Esophagus muscularis mucosa (tissue), 4 donors: ENCODE data around the gene CELF4.

Experiments
- CTCF ChIP-seq, 3 experiments: fragments of 200-600 bp in 2 of 3; fragments of 450-650 bp in 1 of 3; sonication (generic) in 2 of 3; IDR thresholded peaks; one replicate each; pipeline ENCODE4 v1.5.1; 2017 to 2019; ENCODE audit warnings: antibody characterized with exemption in 3 of 3, mild to moderate bottlenecking in 2 of 3, moderate library complexity in 1 of 3
- EP300 ChIP-seq: sonication (generic); formaldehyde crosslinking; IDR thresholded peaks from one replicate; pipeline ENCODE4 v1.6.1; 2017; ENCODE audit warnings: antibody characterized with exemption
- POLR2A ChIP-seq: fragments of 450-650 bp; IDR thresholded peaks from one replicate; pipeline ENCODE4 v1.6.1; 2017; ENCODE audit warnings: antibody characterized with exemption, moderate library complexity, mild to moderate bottlenecking, low read depth
- POLR2AphosphoS5 ChIP-seq, 2 donors: sonication (generic); formaldehyde crosslinking; IDR thresholded peaks; one replicate each; pipeline ENCODE4 v1.6.1; 2017; ENCODE audit warnings: antibody characterized with exemption in 2 of 2

- TF ChIP-seq CTCF (IDR thresholded peaks at IDR 0.05): no peak
- no peak for TF ChIP-seq POLR2AphosphoS5 (IDR thresholded peaks at IDR 0.05)
- TF ChIP-seq POLR2A: no peak
- no peak for TF ChIP-seq EP300
Measured at GRCh38 chr18:37280701-37281393, 284.8 kb downstream of the CELF4 start.
